ENCODE measurements around the gene MYBL2.

Gene MYBL2

GRCh38 chr20:43737925-43738324, 71.0 kb downstream of the MYBL2 start:
- DNase-seq (ENCODE audit: extremely low read depth, low read depth), result no peak
- TF ChIP-seq CTCF (IDR thresholded peaks at IDR 0.05; ENCODE audit: low read depth, low read length, missing control alignments), result no peak
- no peak overlapping the region for H3K4me3 ChIP-seq (replicated peaks; ENCODE audit: low read depth, low read length)

GRCh38 chr20:43739148-43739749, 72.3 kb downstream of the MYBL2 start:
- no peak overlapping the region for H3K4me3 ChIP-seq (replicated peaks; ENCODE audit: low read depth, low read length)
- no peak for DNase-seq (ENCODE audit: extremely low read depth, low read depth)
- TF ChIP-seq CTCF (IDR thresholded peaks at IDR 0.05; ENCODE audit: low read depth, low read length, missing control alignments), result no peak

- no peak for DNase-seq (ENCODE audit: extremely low read depth, low read depth)
- H3K4me3 ChIP-seq (replicated peaks; ENCODE audit: low read depth, low read length), result no peak overlapping the region
- no peak for TF ChIP-seq CTCF (IDR thresholded peaks at IDR 0.05; ENCODE audit: low read depth, low read length, missing control alignments)
These were observed 73.7 kb downstream of the MYBL2 start for GRCh38 chr20:43740642-43741041.

- no peak overlapping the region for H3K4me3 ChIP-seq (replicated peaks; ENCODE audit: low read depth, low read length)
- DNase-seq (ENCODE audit: extremely low read depth, low read depth), result no peak
- no peak for TF ChIP-seq CTCF (IDR thresholded peaks at IDR 0.05; ENCODE audit: low read depth, low read length, missing control alignments)
These were observed 77.3 kb downstream of the MYBL2 start for GRCh38 chr20:43744151-43744611.

GRCh38 chr20:43744966-43745730, 78.2 kb downstream of the MYBL2 start:
- H3K4me3 ChIP-seq (replicated peaks; ENCODE audit: low read depth, low read length), result no peak overlapping the region
- no peak for TF ChIP-seq CTCF (IDR thresholded peaks at IDR 0.05; ENCODE audit: low read depth, low read length, missing control alignments)
- DNase-seq (ENCODE audit: extremely low read depth, low read depth), result no peak

- DNase-seq (ENCODE audit: extremely low read depth, low read depth), result no peak
- no peak for TF ChIP-seq CTCF (IDR thresholded peaks at IDR 0.05; ENCODE audit: low read depth, low read length, missing control alignments)
- no peak overlapping the region for H3K4me3 ChIP-seq (replicated peaks; ENCODE audit: low read depth, low read length)
These were observed 79.6 kb downstream of the MYBL2 start for GRCh38 chr20:43746344-43747137.
